ENCODE measurements around the gene PLCH2. TPM values are rescaled to one million over a fixed set of nuclear protein-coding genes. Genes with fewer than 3 reads are reported as not detected.

Gene PLCH2
- total RNA-seq, 6 experiments from 2014 or later, result 0.09 to 0.34 (median 0.18) TPM; not detected in 1

GRCh38 chr1:2523191-2523890 lies 47.3 kb downstream of the PLCH2 start:
- H3K27ac Mint-ChIP-seq, result peak overlapping the region; percentile 48; the same call in 1 of the 2 replicates
- TF ChIP-seq CTCF (IDR thresholded peaks at IDR 0.05), result no peak
- no peak for DNase-seq

GRCh38 chr1:2523891-2524609 lies 48.0 kb downstream of the PLCH2 start:
- Mint-ChIP-seq H3K4me1 (ENCODE audit: low read depth) (peaks cover 38% of the 10 kb centered on the region), H3K36me3 (ENCODE audit: low read depth) (peaks cover 12% of the 10 kb centered on the region; the same call in 1 of the 2 replicates), H3K27me3 (ENCODE audit: insufficient read depth) (peaks cover 6% of the 10 kb centered on the region), H3K9me3 (no peaks in the 10 kb centered on the region), H3K27ac (peak overlapping the region; percentile 64; the same call in 1 of the 2 replicates), H3K4me3 (peak overlapping the region; percentile 85)
- no peak for TF ChIP-seq CTCF (IDR thresholded peaks at IDR 0.05)
- DNase-seq, result no peak

More at GRCh38 chr1:2523191-2523890, 47.3 kb downstream of the PLCH2 start:
- Mint-ChIP-seq H3K4me3 (no peak overlapping the region; the same call in 1 of the 2 replicates), H3K27me3 (ENCODE audit: insufficient read depth) (no peaks in the 10 kb centered on the region; the same call in 1 of the 2 replicates), H3K9me3 (no peaks in the 10 kb centered on the region), H3K4me1 (ENCODE audit: low read depth) (peaks cover 38% of the 10 kb centered on the region), H3K36me3 (ENCODE audit: low read depth) (peaks cover 12% of the 10 kb centered on the region; the same call in 1 of the 2 replicates)

GRCh38 chr1:2525572-2525919 lies 49.5 kb downstream of the PLCH2 start:
- H3K27ac Mint-ChIP-seq, result peak overlapping the region; percentile 65
- peaks cover 38% of the 10 kb centered on the region for H3K4me1 Mint-ChIP-seq (ENCODE audit: low read depth)
- peaks cover 8% of the 10 kb centered on the region for H3K27me3 Mint-ChIP-seq (ENCODE audit: insufficient read depth)
- peaks cover 12% of the 10 kb centered on the region; the same call in 1 of the 2 replicates for H3K36me3 Mint-ChIP-seq (ENCODE audit: low read depth)
- peak overlapping the region; percentile 85 for H3K4me3 Mint-ChIP-seq
- no peak for DNase-seq
- TF ChIP-seq CTCF (IDR thresholded peaks at IDR 0.05), result no peak
- no peaks in the 10 kb centered on the region for H3K9me3 Mint-ChIP-seq

GRCh38 chr1:2525920-2526823 lies 50.1 kb downstream of the PLCH2 start, which contains the start of gene PANK4:
PANK4 (minus strand) TSS chr1:2526596; CDS start chr1:2526587, 9 bp downstream.
- Mint-ChIP-seq H3K27ac (peak within 1 kb of the TSS; percentile 92), H3K9me3 (no peaks in the 10 kb centered on the region), H3K4me1 (ENCODE audit: low read depth) (peaks cover 43% of the 10 kb centered on the region), H3K27me3 (ENCODE audit: insufficient read depth) (peaks cover 8% of the 10 kb centered on the region), H3K4me3 (peak within 1 kb of the TSS; percentile 85), H3K36me3 (ENCODE audit: low read depth) (peaks cover 7% of the 10 kb centered on the region; the same call in 1 of the 2 replicates)
- peak; percentile 84 for DNase-seq
- TF ChIP-seq CTCF (IDR thresholded peaks at IDR 0.05), result peak; percentile 13; the same call in 1 of the 2 replicates

Data from HFFc6 (cell line).